Activated CD4-positive, alpha-beta T cell treated with anti-CD3 and anti-CD28 coated beads, Interleukin-2, amount 50 U/mL, for 4 hours (primary cell): Measurements from ENCODE around the gene FLACC1.
"Not testable (repeated sequence)": the region's sequence is repeated elsewhere in the genome, so short reads cannot be mapped to it uniquely, and the experiment has no call there.

ENCODE experiments used
- DNase-seq, 2 experiments: peaks; one replicate each; pipeline ENCODE4 v3.0.0-alpha.2; 2020

The FLACC1 gene

GRCh38 chr2:201357221-201357620 lies at the start of gene FLACC1:
TSS of gene FLACC1 (minus strand) at chr2:201357345. CDS start at chr2:201351404, 5,941 bp downstream.
- no peak for DNase-seq

DNA sequence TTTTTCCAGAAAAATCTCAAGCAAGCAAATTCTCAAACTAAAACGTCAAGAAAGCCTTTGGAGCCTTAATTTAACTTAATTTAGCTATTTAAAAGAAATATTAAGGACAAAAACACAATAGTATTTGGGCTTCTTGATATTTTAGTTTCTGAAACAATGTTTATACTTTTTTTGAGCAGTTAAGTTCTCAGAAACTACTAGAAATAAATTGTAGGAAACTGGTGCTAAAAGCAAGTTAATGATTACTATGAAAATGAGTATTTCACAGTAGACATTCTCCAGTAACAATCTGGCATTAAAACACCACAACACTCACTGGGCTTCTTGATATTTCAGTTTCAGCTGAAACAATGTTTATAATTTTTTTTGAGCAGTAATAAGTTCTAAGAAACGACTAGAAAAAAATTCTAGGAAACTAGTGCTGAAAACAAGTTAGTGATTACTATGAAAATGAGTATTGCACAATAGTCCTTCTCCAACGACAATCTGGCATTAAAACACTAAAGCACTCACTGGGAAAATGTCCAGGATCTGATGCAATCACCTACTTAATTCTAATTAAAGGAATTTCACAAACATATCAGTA lies 49.0 kb upstream of the FLACC1 start:
- no peak for DNase-seq

DNA sequence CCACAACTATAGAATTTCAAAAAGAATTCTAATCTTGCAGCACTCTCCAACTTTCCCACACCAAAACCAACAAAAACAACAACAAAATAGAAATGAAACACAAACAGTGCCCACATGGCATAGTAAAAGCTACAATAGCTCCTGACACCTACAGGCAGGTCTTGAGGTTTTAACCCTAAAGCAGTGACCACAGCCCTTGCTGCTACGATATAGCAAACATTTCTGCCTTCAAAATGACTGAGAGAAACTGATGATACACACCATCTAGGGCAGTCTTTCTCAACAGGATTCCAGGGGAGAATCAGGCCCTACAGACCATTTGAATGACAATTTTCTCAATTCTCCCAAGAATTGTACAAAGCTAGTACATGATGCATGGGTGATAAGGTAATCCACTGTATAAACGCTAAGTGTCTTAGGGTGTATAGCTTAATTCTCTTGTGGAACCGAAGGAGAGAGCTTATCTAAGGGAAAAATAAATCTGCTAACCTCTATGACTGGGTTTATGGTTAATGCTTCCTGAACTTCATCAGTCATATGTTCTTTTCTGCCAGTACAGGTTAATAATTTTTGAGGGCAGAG lies 47.6 kb upstream of the FLACC1 start:
- DNase-seq = no peak

DNA sequence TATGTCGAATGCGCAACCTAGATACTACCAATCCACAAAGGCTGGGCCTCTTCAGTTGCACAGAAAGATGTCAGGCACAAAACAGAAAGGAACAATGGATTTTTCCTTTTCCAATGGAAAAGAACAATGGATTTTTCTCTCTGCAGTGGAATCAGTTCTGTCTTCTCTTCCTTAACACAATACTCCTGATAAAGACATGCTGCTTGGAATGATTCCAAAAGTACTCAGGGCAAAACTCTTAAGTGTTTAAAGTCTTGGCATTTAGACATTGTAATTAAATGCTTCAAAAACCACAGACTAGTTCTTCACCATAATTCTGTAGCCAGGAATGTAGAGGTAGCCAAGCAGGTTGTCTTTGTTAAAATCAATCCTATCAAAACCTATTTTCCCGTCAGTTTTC lies 46.7 kb upstream of the FLACC1 start:
- no peak for DNase-seq

GRCh38 chr2:201402651-201403562 lies 45.8 kb upstream of the FLACC1 start:
- DNase-seq = no peak

GRCh38 chr2:201401815-201402214 lies 44.7 kb upstream of the FLACC1 start:
- DNase-seq = no peak

GRCh38 chr2:201396595-201396994 lies 39.5 kb upstream of the FLACC1 start:
- no peak for DNase-seq

GRCh38 chr2:201383136-201383535 lies 26.0 kb upstream of the FLACC1 start:
- DNase-seq = no peak

DNA sequence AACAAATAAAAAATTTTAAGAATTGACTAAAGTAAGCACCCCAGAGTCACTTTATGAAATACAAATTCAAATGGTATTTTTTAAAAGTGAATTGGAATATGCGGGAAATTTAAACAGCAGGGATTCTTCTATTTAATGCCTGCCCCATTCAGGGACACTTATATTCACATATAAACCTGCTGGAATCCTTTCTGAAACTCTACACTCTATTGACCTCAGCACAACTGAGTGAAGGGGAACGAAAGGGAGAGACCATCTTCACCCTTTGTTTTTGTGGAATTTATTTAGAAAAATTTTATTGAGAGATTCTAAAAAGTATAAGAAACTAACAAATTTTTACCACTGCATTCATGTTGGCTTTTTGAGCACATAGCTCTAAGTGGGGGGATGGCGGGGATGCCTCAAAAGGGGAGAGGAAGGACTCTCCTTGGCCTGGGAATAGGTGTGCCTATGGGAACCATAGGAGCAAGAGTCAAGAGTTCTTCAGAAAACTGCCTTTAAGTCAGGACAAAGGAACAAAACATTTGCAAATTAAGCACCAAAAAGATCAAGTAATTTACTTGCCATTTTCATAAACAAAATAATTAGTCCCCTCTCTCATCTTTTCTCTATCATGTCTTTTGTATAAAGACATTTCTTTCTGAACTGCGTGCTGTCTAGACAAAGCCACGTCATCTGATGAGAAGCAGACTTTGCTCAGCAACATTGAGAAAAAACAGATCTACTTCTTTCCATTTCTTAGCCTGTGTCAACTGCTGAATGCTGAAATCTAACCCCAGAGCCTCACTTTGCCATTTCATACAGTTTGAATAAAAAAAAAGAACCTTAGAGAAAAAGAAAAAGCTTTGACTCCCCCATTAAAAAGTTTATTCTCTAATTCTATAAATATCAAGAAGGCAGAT lies 21.6 kb upstream of the FLACC1 start:
- no peak for DNase-seq

GRCh38 chr2:201377218-201377617 lies 20.1 kb upstream of the FLACC1 start:
- no peak for DNase-seq

- no peak for DNase-seq
Measured at GRCh38 chr2:201369775-201370174, 12.6 kb upstream of the FLACC1 start.

- DNase-seq = not testable (repeated sequence)
Measured at GRCh38 chr2:201369318-201369717, 12.2 kb upstream of the FLACC1 start.

DNA sequence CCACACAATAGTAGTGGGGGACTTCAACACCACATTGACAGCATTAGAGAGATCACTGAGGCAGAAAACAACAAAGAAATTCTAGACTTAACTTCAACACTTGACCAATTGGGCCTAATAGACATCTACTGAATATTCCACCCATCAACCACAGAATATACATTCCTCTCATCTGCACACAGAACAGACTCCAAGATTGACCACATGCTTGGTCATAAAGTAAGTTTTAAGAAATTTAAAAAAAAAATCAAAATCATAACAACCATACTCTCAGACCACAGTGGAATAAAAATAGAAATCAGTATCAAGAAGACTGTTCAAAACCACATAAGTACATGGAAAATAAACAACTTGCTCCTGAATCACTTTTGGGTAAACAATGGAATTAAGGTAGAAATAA lies 9.0 kb upstream of the FLACC1 start:
- DNase-seq = no peak

- DNase-seq = peak; percentile 10 to 14
Measured at GRCh38 chr2:201363857-201364560, 6.9 kb upstream of the FLACC1 start.

DNA sequence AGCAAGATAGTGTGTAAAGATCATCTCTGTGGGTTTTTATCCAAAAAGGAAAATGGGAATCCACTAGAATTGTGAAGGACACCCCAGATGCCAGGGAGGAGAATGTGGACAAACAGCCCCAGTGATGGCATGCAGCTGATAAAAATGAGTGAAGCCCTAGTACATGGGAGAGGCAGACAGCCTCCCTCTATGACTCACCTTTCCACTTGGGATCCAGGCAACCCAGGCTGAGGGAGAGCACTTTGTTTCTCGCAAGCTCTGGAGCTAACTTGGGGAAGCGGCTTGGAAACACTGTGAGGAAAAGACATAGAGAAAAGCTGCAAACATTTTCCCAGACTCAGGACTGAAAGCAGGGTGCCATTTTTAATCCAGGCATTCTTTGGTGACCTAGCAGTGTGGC lies 5.3 kb upstream of the FLACC1 start:
- no peak for DNase-seq

DNA sequence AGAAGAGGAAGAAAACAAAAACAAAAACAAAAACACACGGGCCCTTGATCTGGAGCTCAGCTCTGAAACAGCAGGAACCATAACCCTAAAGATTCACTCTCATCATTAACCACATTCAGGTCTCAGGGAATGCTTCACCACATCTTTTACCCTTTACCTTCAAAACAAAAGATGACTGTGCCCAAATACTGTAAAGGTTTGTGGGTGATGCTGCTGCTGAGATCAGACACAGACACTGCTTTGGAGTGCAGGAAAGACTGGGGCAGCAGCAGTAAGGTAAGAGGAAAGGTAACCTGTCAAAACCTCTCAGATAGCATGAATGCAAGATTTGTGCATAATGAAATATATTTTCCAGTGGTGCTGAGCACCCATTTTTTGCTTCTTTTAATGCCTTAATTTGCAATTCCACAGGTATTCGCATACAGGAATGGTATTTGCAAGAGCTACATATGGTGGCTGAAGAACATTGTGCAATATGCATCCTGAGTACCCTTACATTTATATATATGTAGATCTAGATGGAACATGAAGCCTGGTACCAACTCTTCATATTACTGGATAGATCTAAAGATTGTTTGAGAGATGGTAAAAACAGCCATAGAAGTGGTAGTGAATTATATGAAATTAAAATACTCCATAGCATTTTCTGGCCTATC lies 4.1 kb upstream of the FLACC1 start:
- DNase-seq = no peak

GRCh38 chr2:201360256-201360655 lies 3.1 kb upstream of the FLACC1 start:
- DNase-seq = no peak

DNA sequence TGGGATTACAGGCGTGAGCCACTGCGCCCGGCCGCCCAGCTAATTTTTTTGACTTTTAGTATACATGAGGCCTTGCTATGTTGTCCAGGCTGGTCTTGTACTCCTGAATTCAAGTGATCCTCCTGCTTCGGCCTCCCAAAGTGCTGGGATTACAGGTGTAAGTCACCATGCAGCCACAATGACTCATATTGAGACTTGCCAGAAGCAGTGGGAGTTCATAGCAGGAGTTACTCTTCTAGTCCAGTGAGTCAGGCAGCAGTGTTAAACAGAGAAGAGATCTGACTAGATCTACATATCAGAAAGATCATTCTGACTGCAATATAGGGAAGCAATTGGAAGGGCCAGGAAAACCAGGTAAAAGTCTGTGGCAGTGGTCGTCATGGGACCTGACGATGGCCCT lies 1.5 kb upstream of the FLACC1 start:
- peak in 1 of 2 experiments; percentile 11 for DNase-seq

DNA sequence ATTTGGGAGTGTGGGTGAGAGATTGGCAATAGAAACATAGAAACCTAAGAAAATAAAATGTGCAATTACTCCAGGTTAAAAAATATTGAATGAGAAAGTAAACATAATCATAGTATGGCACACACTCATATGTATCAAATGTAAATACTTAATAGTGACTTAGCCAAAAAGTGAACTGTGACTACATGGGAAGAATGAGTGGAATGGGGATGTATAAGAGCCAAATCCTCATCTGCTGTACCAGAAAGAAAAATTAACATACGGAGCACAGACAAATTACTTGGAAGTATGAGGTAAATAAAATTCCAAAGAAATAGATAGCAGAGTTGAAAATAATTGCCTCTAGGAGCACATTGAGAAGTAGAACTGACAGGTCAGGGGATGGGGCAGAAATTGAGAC lies 4.0 kb downstream of the FLACC1 start:
- no peak for DNase-seq

DNA sequence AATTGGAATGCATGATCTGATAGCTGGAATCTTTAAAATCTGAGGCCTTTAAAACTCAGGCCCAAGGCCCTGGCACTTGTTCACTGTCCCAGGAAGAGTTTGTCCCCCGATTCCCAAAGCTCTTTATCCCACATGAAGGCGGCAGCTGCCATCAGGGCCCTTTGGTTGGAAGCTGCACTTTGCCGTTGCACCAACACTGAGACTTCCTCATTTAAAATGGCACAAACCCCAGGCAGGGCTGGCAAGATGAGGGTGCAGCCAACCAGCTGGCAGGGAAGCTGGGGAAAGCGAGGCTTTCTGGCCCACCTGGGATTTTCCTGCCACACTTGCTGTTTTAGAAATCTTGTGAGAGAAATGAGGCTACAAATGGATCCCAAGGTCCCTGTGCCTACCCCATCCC lies 6.3 kb downstream of the FLACC1 start:
- no peak for DNase-seq

GRCh38 chr2:201349601-201350000 lies 7.5 kb downstream of the FLACC1 start:
- DNase-seq = no peak

- DNase-seq = no peak
Measured at GRCh38 chr2:201348758-201349157, 8.4 kb downstream of the FLACC1 start.
